Measurements from ENCODE around the gene PALD1.

The PALD1 gene

DNA sequence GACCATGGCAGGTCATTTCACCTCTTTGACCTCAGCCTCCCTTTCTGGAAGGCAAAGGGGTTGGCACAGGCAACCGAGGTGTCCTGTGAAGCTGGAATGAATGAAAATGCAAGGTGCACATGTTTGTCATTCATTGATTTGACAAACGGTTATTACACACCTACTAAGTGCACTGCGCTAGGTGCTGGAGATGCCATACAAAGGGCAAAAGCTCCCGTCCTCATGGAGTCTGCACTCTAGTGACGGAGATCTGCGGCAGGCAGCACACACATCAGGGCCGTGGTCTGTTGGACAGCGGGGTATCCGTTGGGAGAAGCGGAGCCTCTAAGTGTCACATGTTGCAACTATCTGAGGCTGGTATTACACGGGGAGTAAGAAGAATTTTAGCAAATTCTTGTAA, 79.7 kb downstream of the PALD1 start:
- no peak for DNase-seq

DNA sequence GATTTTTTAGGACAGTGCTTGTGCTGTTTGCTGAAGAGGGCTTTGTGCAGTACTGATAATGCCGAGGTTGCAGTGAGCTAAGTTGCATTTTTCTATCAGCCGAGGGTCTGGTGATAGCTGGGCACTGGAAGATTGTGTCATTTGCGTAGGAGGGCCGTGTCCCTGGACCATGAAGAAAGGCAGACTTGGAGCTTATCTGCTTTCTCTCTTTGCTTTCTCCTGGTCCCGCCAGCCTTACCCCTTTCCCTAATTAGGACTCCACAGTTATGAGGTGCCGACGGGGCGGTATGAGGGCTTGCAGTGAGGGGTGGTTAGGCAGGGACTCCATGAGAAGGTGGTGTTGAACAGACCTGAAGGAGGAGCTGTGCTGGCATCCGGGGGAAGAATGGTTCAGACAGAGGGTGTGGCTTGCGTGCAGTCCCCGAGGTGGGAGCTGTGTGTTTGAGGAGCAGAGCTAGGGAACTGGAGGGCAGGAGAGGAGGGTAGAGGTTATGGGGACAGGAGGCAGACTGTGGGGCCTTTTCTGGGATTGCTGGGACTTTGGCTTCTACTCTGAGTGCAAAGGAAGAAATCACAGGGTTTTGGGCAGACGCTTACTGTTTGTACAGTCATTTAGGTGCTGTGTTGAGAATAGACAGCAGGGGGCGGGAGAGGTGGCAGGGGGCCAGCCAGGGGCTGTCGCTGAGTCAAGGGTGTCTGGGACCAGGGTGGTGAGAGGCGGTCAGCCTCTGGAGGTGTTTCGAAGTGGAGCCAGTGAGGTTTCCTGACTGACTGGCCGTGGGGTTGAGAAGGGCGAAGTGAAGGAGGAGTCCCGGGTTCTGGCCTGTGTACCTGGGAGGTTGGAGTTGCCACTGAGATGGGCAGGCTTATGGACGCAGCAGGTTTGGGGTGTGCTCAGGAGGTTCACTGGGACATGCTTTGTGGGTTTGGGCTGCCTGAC, 80.6 kb downstream of the PALD1 start:
- DNase-seq, result no peak

DNA sequence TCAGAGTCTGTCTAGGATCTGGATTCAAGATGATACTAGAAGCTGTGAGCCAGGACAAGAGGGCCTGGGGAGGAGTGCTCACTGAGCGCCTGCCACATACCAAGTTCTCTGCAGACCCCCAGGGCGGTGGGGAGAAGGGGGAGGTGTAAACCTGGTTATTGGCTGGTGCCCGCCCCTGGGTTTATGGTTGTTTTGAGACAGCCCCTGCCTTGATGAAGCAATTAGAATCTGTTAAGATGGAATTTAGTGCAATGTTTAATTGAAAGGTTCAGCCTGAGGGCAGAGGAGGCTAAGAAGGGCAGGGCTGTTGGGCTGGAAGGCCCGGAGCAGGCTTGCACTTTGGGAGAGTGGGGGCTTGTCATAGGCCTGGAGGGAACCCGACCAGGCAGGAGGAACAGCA, 81.3 kb downstream of the PALD1 start:
- DNase-seq, result no peak

DNA sequence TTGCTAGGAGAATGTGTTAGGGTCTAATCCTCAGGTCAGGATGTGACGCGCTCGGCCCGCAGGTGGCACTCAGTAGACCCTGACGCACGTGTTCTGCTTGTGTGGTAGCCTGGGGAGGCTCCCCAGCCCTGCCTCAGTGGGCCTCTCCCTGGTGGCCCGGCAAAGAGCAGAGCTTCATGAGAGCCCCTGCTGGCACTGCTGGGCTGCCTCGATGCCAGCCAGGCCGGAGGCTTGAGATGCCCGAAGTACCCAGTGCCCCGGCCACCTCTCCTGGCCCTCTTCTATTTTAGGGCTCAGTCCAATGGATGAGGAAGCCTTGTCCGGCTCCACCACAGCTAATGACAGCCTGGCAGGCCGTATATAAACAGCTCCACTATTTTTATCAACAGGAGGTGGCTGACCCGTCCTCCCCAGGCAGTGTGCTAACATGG, 82.0 kb downstream of the PALD1 start:
- DNase-seq, result no peak

DNA sequence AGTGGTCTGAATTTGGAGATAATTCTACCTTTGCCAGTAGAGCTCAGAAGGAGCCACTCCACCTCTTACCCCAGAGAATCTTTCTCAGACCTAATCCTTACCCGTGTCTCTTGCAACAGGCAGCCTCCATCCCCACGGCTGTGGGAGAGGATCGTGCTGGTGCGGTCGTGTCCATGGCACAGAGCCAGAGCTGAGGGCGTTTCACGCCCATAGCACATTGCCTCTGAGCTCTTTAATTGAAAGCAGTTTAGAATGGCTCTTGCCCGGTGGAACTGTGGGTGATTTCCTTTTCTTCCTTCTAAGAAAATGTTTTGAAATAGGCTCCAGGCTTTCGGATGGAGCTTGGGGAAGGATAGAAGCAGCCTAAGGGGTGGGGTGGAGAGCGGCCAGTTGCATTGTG, 82.5 kb downstream of the PALD1 start:
- peak; percentile 6 for DNase-seq

DNA sequence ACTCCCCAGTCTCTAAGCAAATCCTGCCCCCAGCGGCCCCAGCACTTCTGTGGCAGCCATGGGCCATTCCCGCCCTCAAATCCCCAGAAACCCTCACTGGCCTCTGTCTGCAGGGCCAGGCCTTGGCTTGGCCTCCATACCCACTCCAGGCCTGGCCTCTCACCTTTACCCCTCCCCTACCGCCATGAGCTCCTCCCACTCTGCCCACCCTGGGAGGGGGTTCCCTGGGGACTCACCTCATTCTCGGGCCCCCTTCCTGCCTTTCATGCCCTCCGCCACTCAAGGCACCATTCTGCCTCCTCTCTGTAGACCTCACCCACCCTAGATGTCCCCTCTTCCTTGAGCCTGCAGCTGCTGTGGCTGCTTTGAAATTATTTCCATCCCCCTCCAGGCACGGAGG, 83.0 kb downstream of the PALD1 start:
- no peak for DNase-seq

DNA sequence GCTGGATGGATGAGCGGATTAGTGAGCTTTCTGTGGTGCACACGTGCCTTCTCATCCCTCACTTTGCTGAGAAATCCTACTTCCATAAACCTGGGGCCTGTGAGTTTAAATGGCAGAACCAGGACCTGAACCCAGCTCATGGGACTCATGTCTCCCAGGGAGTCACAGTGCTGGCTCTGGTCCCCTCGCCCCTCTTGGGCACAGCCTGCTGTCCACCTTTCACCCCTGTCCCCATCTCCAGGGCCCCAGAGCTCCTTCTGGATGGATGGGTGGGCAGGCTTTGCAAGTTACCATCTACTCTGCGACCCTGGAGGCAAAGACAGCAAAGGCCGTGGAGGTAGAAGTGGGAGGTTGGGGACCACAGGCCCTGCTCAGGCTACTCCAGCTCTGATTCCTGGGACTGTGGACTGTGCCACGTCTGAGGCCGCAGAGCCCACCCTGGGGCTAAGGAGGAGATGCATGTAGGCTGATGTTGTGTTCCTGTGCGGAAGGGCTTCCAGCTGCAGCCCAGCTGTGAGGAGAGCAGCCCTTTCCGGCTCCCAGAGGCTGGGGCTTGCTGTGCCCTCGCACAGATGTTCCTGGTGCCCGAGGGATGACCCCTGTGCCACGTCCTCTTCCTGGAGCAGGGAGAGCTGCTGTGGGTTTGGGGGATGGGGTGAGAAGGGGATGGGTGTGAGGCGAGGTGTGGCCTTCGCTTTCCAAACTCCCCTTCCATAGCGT, 83.6 kb downstream of the PALD1 start:
- DNase-seq, result no peak

DNA sequence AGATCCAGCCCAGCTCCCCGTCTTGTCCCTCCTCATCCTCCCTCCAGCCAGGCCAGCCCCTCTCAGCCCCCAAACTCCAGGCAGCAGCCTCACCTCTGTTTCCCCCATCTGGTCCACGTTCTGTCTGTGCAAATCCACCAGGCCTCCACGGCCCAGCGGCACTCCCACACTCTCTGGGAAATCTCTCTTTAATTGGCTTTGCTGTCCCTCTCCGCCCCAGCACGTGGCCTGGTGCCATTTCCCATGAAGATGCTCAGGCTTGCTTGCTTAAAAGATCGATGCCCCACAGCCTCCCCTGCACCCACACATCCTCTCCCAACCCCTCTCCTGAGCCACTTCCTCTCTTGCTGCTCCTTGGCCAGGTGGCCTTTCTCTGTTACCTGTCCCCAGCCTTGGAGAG, 84.7 kb downstream of the PALD1 start:
- no peak for DNase-seq

DNA sequence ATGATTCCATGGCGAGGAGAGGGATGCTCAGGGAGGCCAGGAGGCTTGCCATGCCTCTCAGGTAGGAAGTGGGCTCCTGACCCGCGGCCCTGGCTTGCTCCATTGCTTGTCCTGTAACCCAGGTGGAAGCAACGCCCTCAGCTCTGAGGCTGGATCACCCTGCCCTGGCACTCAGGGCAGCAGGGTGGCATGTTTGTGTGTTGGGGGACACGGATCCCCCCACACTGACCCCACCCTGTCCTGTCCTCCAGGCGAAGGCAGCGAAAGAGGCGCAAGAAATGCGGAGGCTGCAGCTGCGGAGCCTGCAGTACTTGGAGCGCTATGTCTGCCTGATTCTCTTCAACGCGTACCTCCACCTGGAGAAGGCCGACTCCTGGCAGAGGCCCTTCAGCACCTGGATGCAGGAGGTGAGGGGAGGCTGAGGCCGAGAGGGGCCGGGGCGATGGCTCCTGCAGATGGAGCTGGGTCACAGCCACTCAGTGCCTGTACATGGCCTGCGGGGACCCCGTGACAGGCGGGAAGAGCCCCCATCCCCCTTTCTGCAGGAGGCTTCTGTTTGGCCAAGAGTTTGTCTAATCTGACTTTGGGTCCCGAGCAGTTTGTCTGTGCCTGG, 85.7 kb downstream of the PALD1 start:
- no peak for DNase-seq

DNA sequence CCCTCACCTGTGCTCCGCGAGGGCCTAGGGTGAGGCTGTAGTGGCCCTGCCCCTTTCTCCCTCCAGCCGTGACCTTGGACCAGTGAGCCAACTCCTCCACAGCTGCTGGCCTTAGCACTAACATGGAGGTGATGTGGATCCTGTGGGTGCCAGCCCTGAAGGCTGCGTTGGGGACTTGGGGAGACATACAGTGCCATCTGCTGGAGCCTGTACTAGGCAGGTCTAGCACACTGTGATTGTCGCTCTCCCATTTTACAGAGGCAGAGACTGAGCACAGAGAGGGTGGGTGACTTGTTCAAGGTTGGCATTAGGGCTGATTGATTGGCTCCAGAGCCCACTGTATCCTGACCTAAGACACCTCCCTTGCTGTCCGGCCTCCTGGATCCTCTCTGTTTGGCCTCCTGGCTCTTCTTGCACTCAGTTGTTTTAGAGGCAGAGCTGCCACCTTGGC, 86.4 kb downstream of the PALD1 start:
- no peak for DNase-seq

DNA sequence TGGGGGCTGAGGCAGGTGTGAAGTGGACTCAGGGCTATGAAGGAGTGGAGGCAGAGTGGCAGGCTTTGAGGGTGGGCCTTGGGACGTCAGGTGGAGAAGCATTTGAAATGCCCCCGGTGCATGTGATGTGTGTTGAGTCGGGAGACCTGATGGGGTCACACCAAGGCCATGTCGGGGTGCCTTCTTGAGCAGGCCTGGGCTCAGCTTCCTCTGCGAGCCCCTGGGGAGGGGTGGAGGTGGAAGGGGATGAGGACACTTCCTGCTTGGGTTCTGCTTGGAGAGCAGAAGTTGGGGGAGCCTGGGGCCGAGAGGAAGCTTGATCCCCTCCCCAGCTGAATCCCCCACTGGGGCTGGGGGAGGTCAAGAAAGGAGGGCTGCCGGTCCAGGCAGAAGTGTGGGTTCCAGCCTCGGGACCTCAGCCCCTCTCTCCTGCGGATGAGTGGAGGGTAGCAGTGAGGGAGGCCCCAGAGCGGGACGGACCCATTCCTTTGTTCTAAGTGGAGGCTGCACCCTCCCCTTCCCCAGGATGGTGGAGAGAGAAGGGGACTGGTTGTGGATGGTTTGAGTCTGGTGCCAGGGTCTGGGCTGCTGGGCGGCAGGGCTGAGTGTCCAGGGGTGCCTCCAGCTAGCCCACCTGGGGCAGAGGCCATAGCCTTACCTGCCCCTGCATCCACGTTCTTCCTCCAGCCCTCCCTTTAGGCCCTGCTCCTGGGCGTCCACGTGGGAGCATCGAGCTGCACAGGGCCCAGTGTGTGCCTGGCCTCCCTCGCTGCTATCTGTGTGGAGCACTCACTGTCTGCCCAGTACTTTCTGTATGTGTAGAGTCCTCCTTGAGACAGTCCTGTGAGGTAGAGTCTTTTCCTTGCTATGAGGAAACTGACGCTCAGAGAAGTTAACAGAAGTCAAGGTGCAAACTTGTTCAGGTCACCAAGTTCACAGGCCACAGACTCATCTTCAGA, 87.3 kb downstream of the PALD1 start:
- DNase-seq, result no peak

DNA sequence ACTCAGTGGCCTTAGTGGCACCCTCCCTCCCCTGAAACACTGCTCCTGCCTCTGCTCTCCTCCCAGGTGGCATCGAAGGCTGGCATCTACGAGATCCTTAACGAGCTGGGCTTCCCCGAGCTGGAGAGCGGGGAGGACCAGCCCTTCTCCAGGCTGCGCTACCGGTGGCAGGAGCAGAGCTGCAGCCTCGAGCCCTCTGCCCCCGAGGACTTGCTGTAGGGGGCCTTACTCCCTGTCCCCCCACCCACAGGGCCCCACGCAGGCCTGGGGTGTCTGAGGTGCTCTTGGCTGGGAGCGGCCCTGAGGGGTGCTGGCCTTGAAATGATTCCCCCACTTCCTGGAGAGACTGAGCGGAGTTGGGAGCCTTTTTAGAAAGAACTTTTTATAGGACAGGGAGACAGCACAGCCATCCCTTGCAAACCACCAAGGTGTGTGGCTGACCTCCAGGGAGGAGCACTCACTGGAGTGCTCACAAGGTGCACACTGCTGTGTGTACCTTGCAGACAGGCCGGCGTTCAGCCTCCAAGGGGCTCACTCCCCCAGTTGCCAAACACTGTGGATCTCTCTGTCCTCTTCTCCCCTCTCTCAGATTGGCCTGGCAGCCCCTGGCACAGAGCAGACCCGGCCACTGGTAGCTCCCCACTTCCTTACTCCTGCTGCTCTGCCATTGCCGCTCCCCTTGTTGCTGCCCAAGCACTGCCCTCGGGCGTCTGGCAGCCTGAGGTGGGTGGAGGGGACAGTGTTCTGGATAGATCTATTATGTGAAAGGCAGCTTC, 88.1 kb downstream of the PALD1 start:
- DNase-seq, result no peak

DNA sequence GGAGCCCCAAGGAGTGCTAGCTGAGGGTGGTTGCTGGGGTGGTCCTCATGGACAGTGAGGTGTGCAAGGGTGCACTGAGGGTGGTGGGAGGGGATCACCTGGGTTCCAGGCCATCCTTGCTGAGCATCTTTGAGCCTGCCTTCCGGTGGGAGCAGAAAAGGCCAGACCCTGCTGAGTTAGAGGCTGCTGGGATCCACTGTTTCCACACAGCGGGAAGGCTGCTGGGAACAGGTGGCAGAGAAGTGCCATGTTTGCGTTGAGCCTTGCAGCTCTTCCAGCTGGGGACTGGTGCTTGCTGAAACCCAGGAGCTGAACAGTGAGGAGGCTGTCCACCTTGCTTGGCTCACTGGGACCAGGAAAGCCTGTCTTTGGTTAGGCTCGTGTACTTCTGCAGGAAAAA, 89.0 kb downstream of the PALD1 start:
- DNase-seq, result peak; percentile 11

DNA sequence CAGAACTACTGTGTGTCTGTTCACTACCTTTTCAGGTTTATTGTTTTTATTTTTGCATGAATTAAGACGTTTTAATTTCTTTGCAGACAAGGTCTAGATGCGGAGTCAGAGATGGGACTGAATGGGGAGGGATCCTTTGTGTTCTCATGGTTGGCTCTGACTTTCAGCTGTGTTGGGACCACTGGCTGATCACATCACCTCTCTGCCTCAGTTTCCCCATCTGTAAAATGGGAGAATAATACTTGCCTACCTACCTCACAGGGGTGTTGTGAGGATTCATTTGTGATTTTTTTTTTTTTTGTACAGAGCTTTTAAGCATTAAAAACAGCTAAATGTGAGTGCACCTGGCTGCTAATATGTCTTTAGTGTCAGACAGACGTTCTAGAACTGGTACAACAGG, 89.5 kb downstream of the PALD1 start:
- no peak for DNase-seq

DNA sequence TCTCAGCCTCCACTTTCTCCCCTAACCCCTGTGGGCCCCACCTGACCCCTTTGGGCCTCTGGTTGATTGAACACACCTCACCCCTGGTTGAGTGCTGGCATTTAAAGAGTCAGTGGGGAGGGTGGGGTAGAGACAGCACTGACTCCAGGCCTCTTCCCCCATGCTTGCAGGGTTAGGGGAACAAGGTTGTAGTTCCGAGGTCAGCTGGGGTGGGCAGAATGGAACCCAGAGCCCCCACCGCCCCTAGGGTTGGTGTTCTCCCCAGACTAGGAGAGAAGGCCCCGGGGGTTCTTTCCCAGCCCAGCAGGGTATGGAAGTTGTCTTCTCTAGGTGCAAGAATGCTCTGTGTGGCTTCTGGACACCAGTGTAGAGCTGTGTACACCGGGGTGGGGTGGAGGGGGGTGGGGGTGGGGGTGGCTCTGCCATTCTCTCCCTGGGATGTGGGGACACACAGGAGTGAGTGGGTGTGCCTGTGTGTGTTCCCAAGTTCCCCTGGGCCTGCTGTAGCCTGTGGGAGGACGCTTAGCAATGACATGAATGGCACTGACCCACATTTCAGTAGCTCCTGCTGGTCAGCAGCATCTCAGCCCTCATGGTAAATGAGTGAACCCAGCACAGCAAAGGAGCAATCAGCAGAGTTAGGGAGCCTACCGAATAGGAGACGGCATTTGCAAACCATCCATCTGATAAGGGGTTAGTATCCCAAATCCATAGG, 90.4 kb downstream of the PALD1 start:
- no peak for DNase-seq

DNA sequence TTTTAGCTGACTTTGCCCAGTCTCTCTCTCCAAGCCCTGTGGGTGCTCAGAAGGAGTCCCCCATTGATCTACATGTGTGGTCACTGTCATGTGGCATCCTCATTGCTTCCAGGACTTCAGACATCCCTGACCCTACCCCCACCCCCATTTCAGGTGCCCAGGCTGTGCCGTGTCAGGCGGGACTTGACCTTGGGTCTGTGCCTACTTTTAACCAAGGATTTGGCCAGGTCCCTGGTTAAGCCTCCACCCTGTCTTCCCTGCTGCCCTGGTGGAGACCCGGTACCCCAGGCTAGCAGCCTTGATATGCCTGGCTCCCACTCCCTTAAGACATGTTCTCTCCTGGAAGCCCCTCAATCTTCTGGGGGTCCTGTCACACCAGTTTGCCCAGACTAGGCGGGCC, 92.7 kb downstream of the PALD1 start:
- no peak for DNase-seq

DNA sequence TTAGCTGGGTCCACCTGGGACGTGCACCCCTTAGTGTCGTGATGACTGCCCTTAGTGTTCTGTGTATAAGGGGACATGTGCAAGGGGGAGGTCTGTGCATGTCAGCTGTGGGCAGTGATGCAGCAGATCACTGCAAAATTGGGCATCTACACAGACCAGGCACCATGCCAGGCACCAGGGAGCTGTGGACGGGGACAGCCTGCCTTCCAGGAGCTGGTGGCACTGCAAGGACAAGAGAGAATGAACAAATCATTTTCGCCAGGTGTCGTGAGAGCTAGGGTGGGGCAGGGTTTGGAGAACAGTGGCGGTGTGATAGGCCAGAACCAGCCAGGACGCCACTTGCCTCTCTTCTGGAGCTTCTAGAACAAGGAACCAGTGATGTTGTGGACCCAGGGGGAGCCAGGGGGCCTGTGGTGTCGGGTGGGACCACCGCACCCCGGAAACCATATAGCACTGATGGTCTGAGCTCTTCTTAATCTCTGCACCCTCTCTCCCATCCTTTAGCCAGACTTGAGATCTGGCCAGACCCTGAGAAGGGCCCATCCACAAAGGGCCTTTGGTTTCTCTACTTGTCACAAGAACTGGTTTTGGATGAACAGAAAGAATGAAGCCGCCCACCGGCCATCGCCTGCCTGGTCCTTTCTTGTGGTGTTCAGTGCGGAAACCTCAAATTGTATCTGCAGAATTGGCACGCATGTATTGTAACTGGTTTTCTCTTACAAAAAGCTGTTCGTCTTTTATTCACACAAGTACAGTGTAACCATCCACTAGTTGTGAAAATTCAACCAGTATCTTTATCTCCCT, 93.3 kb downstream of the PALD1 start:
- no peak for DNase-seq

DNA sequence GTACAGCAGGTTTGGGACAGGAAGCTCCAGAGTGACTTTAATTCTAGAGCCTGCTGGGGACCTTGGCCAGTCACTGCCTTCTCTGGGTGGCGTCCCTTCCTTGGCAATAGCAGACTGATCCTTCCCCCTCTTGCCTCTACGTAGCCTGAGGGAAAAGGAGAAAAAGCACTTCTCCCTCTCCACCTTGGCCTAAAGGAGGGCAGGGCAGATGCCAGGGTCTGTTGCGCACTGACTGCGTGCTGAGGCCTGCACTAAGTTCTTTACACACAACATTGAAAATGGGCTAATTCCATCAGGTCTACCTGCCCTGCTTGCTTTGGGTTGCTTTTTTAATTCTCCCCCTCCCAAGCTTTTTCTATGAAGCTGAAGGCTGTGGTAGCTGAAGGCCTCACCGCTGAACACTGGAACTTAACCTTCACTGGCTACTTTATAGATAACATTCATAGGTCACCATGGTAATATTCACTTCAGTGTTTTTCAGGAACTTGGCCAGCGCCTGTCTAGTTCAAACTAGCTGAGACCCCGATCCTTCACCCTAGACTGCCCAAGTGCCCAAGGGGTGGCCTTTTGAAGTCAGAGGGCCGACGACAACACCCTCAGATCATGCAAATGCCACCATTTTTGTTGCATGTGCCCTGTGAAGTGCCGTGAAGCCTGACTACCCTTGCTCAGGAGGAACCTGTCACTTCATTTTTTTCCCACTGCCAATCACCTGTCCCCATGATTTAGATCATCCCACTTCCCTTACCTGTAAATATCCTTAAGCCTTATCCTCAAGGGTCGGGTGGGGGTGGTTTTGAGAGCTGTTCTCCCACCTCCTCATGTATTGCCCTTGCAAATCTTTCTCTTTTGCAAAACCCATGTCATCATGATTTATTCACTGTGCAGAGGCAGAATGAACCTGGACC, 95.3 kb downstream of the PALD1 start:
- DNase-seq, result no peak

DNA sequence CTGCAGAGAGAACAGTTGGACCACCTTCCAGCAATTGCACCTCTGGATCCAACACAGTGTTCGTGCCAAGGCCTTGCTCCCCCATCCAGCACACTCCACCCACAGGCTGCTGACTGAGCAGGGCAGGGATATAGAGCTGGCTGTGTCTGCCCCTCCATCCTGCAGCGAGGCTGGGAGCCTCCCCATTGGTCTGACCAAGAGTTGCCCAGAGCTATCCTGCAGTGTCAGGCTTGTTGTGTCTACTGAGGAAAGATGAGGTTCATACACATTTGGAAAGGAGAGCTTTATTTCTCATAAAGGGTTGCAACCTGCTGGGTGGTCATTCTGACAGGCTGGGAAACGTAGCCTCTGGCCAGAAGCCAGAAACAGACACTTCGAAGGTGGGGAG, 96.9 kb downstream of the PALD1 start:
- DNase-seq, result no peak

Data from COR-L47 (cell line).